K562 (cell line): ENCODE measurements around the gene ALDH1A3. TPM values are rescaled to one million over a fixed set of nuclear protein-coding genes. Genes with fewer than 3 reads are reported as not detected.

Source experiments
- PTBP1 ChIP-seq: fragments of 200-400 bp; formaldehyde crosslinking; IDR thresholded peaks from 2 replicates; pipeline ENCODE4 v1.6.1; 2017; ENCODE audit warnings: low read depth, low read length
- TSC22D4 ChIP-seq: fragments of 450-650 bp; IDR thresholded peaks from 2 replicates; pipeline ENCODE4 v1.6.1; 2016; ENCODE audit warnings: missing genetic modification characterization, missing biosample characterization, control low read depth
- ZBTB11 ChIP-seq, 3 experiments: fragments of 200-800 bp in 1 of 3; fragments of 250-450 bp in 1 of 3; fragments of 450-650 bp in 1 of 3; sonication (Bioruptor Pico) in 1 of 3; sonication (Bioruptor generic) in 1 of 3; formaldehyde crosslinking in 1 of 3; IDR thresholded peaks; 2 replicates each; pipeline versions ENCODE4 v1.6.1 to v1.8.0; 2016 to 2022; ENCODE audit warnings: mild to moderate bottlenecking in 2 of 3, missing genetic modification characterization in 2 of 3, missing compliant biosample characterization in 1 of 3, moderate library complexity in 1 of 3
- ZBTB34 ChIP-seq: fragments of 250-450 bp; sonication (Bioruptor Pico); IDR thresholded peaks from 2 replicates; pipeline ENCODE4 v1.8.0; 2021; ENCODE audit warnings: mild to moderate bottlenecking, moderate library complexity
- polyA plus RNA-seq, 8 experiments: library from polyadenylated mRNA; depleted of rRNA in 4 of 8; stranded (reverse) in 5 of 8; unstranded in 3 of 8; fragments of >200 nt; fragmentation: Nextera tagmentation in 2 of 8; fragmentation: Illumina TruSeq in 1 of 8; extraction: Ambion mirVana in 2 of 8; extraction: Trizol in 1 of 8; gene quantifications; 2 replicates each; pipeline versions ENCODE4 v1.2.1 to v1.2.3, GENCODE V29; 2011 to 2014; ENCODE audit warnings: inconsistent platforms in 1 of 8, missing spikeins in 1 of 8
- total RNA-seq, 7 experiments: library from RNA; depleted of rRNA in 6 of 7; stranded (reverse); fragments of >200 nt in 6 of 7; fragmentation: Illumina TruSeq in 2 of 7; extraction: Trizol in 2 of 7; gene quantifications; 2 replicates each; pipeline versions ENCODE4 v1.2.1 to v1.2.3, GENCODE V29; 2011 to 2021; ENCODE audit warnings: low replicate concordance in 1 of 7
- TF ChIP-seq, protein P1 (sequence below), 2 experiments: fragments of 450-650 bp in 1 of 2; sonication (generic) in 1 of 2; formaldehyde crosslinking in 1 of 2; IDR thresholded peaks in 1 of 2; conservative IDR thresholded peaks in 1 of 2; 2 replicates each; pipeline versions ENCODE4 v1.6.1 to v1.8.1; 2016 to 2023; ENCODE audit warnings: mild to moderate bottlenecking in 2 of 2, moderate library complexity in 2 of 2, inconsistent platforms in 1 of 2, missing genetic modification reagents in 1 of 2
- TF ChIP-seq, protein P2 (sequence below): sonication (generic); formaldehyde crosslinking; IDR thresholded peaks from 2 replicates; pipeline ENCODE4 v1.8.0; 2023; ENCODE audit warnings: mild to moderate bottlenecking, missing genetic modification reagents

ALDH1A3 gene
- total and polyA plus RNA-seq, 9 of the 15 experiments (the other 6 are each of a cell fraction or from before 2014, with no cell fraction given), result 0.38 TPM; not detected in 8

DNA sequence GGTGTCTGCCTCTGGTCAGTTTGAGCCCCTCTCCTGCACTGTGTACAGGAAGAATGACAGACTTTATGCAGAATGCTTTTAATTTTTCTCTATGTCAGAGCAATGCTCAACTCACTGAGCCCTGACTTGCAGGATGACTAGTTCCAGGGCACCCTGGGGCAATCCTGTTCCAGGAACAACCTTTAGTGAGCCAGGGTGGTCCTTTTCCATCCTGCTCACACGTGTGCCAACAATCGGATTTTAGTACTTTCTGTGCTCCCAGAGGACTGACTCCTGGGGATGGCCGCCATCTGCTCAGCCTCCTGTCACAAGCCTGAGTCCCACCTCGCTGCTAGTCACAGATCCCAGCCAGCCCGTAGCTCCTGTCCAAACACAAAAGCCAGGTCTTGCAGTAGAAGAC lies 48.2 kb upstream of the ALDH1A3 start (continued):
- TF ChIP-seq ZBTB11 (CRISPR knock-in tag; IDR thresholded peaks at IDR 0.05) (no peak), ZBTB34 (no peak), PTBP1 (no peak), TSC22D4 (tag) (no peak)
- TF ChIP-seq, protein P1, sequence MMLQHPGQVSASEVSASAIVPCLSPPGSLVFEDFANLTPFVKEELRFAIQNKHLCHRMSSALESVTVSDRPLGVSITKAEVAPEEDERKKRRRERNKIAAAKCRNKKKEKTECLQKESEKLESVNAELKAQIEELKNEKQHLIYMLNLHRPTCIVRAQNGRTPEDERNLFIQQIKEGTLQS (IDR thresholded peaks at IDR 0.05), result no peak
- TF ChIP-seq, protein P1 (CRISPR knock-in tag; conservative IDR thresholded peaks at IDR 0.05), result no peak
- TF ChIP-seq, protein P2, sequence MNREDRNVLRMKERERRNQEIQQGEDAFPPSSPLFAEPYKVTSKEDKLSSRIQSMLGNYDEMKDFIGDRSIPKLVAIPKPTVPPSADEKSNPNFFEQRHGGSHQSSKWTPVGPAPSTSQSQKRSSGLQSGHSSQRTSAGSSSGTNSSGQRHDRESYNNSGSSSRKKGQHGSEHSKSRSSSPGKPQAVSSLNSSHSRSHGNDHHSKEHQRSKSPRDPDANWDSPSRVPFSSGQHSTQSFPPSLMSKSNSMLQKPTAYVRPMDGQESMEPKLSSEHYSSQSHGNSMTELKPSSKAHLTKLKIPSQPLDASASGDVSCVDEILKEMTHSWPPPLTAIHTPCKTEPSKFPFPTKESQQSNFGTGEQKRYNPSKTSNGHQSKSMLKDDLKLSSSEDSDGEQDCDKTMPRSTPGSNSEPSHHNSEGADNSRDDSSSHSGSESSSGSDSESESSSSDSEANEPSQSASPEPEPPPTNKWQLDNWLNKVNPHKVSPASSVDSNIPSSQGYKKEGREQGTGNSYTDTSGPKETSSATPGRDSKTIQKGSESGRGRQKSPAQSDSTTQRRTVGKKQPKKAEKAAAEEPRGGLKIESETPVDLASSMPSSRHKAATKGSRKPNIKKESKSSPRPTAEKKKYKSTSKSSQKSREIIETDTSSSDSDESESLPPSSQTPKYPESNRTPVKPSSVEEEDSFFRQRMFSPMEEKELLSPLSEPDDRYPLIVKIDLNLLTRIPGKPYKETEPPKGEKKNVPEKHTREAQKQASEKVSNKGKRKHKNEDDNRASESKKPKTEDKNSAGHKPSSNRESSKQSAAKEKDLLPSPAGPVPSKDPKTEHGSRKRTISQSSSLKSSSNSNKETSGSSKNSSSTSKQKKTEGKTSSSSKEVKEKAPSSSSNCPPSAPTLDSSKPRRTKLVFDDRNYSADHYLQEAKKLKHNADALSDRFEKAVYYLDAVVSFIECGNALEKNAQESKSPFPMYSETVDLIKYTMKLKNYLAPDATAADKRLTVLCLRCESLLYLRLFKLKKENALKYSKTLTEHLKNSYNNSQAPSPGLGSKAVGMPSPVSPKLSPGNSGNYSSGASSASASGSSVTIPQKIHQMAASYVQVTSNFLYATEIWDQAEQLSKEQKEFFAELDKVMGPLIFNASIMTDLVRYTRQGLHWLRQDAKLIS (CRISPR knock-in tag), result no peak
- TF ChIP-seq, all 486 proteins: peak for 0
